Measurements from ENCODE around the gene GABPB1. TPM values are rescaled to one million over a fixed set of nuclear protein-coding genes. Genes with fewer than 3 reads are reported as not detected.

GABPB1 gene
- polyA plus RNA-seq, 1 donor (not counting 4 experiments of a cell fraction or from before 2014, with no cell fraction given): 23.3 TPM

DNA sequence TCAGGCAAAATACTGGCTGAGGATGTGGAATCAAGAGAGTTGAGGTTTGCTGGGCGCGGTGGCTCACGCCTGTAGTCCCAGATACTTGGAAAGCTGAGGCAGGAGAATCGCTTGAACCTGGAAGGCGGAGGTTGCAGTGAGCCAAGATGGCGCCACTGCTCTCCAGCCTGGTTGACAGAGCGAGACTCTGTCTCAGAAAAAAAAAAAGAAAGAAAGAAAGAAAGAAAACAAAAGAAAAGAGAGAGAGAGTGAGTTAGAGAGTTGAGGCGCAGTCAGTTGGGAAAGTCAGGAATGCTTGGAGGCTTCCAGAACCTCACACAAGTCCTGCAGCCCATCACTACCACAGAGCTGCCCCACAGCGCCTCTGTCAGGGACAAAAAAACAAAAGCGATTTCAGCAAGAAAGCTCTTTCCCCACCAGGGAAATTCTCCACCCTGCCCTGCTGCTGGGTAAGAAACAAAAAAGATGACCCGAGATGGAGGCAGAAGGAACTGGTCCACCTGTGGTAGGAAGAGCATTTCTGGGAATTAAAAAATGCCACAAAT, 103.3 kb downstream of the GABPB1 start:
- H3K4me1 ChIP-seq (ENCODE audit: control insufficient read depth, extremely low read depth, insufficient read depth, low read length): peaks cover 6% of the 10 kb centered on the region
- H3K27me3 ChIP-seq (ENCODE audit: control insufficient read depth, extremely low read depth, insufficient read depth, low read length): no peaks in the 10 kb centered on the region
- no peak for TF ChIP-seq EZH2 (IDR thresholded peaks at IDR 0.05; ENCODE audit: low read length)
- TF ChIP-seq, protein P1, sequence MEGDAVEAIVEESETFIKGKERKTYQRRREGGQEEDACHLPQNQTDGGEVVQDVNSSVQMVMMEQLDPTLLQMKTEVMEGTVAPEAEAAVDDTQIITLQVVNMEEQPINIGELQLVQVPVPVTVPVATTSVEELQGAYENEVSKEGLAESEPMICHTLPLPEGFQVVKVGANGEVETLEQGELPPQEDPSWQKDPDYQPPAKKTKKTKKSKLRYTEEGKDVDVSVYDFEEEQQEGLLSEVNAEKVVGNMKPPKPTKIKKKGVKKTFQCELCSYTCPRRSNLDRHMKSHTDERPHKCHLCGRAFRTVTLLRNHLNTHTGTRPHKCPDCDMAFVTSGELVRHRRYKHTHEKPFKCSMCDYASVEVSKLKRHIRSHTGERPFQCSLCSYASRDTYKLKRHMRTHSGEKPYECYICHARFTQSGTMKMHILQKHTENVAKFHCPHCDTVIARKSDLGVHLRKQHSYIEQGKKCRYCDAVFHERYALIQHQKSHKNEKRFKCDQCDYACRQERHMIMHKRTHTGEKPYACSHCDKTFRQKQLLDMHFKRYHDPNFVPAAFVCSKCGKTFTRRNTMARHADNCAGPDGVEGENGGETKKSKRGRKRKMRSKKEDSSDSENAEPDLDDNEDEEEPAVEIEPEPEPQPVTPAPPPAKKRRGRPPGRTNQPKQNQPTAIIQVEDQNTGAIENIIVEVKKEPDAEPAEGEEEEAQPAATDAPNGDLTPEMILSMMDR (optimal IDR thresholded peaks at IDR 0.05 in 1 of 3, IDR thresholded peaks at IDR 0.05 in 1 of 3, conservative IDR thresholded peaks at IDR 0.05 in 1 of 3; ENCODE audit: extremely low read depth in 1 of 3, insufficient read depth in 2 of 3, low read length in 3 of 3): no peak
- H3K9me1 ChIP-seq (ENCODE audit: control insufficient read depth, extremely low read depth, insufficient read depth, low read length): no peaks in the 10 kb centered on the region
- H3K9me3 ChIP-seq (ENCODE audit: control insufficient read depth, low read depth, low read length): no peaks in the 10 kb centered on the region
- dilution Hi-C loops (cut with MboI; ENCODE audit: extremely low pct_ligation_motif_present, low sequenced_read_pairs): no loop called here
- no peaks in the 10 kb centered on the region for H4K20me1 ChIP-seq (ENCODE audit: control insufficient read depth, extremely low read depth, insufficient read depth, low read length)
- H3K9ac ChIP-seq (ENCODE audit: control insufficient read depth, extremely low read depth, insufficient read depth, low read length): no peak overlapping the region
- H3K4me3 ChIP-seq (ENCODE audit: control insufficient read depth in 2 of 3, extremely low read depth in 1 of 3, insufficient read depth in 2 of 3, low read depth in 1 of 3, low read length in 3 of 3): no peak overlapping the region
- H3K36me3 ChIP-seq (ENCODE audit: control insufficient read depth in 2 of 2, extremely low read depth in 1 of 2, insufficient read depth in 2 of 2, low read length in 2 of 2): no peaks in the 10 kb centered on the region
- DNase-seq (ENCODE audit: low read depth, low spot score) (no peak), FAIRE-seq (no peak)
- H3K4me2 ChIP-seq (ENCODE audit: control insufficient read depth, extremely low read depth, insufficient read depth, low read depth, low read length): no peak overlapping the region
- H2AFZ ChIP-seq (ENCODE audit: control insufficient read depth, low read length): no peak overlapping the region
- H3K79me2 ChIP-seq (ENCODE audit: control insufficient read depth, insufficient read depth, low read length): no peaks in the 10 kb centered on the region
- H3K27ac ChIP-seq (ENCODE audit: control insufficient read depth, insufficient read depth, low read length): no peak overlapping the region

DNA sequence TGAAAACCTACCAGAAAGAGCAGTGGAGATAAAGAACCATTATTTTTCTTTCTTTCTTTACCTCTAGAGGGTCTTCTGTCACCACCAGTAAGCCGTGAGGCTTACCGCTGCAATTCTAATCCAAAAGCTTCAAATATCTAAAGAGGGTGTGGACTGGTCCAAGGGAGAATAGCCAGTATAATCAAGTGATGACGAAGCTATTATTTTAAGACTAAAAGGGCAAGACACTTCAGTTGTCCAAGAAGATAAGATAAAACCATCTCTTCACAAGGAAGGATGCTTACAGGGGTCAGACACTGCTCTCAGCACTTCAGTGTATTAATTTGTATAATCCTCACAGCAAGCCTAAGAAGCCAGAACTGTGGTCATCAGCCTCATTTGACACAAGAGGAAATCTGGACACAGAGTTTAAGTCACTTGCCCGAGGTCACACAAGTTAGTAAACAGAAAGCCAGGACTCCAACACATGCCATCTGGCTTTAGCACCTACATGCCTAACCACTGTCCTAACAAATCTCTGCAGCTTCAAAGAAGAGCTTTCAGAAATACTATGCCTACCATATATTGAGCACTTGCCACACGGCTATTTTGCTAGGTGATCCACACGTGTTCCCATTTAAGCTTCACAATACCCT, 104.1 kb downstream of the GABPB1 start:
- Histone ChIP-seq H3K9me3 (ENCODE audit: control insufficient read depth, low read depth, low read length) (no peaks in the 10 kb centered on the region), H3K27ac (ENCODE audit: control insufficient read depth, insufficient read depth, low read length) (no peak overlapping the region), H3K27me3 (ENCODE audit: control insufficient read depth, extremely low read depth, insufficient read depth, low read length) (no peaks in the 10 kb centered on the region), H3K9ac (ENCODE audit: control insufficient read depth, extremely low read depth, insufficient read depth, low read length) (no peak overlapping the region), H3K4me1 (ENCODE audit: control insufficient read depth, extremely low read depth, insufficient read depth, low read length) (peaks cover 6% of the 10 kb centered on the region), H3K4me3 (ENCODE audit: control insufficient read depth in 2 of 3, extremely low read depth in 1 of 3, insufficient read depth in 2 of 3, low read depth in 1 of 3, low read length in 3 of 3) (no peak overlapping the region), H3K9me1 (ENCODE audit: control insufficient read depth, extremely low read depth, insufficient read depth, low read length) (no peaks in the 10 kb centered on the region), H4K20me1 (ENCODE audit: control insufficient read depth, extremely low read depth, insufficient read depth, low read length) (no peaks in the 10 kb centered on the region), H2AFZ (ENCODE audit: control insufficient read depth, low read length) (no peak overlapping the region), H3K36me3 (ENCODE audit: control insufficient read depth in 2 of 2, extremely low read depth in 1 of 2, insufficient read depth in 2 of 2, low read length in 2 of 2) (no peaks in the 10 kb centered on the region), H3K79me2 (ENCODE audit: control insufficient read depth, insufficient read depth, low read length) (no peaks in the 10 kb centered on the region), H3K4me2 (ENCODE audit: control insufficient read depth, extremely low read depth, insufficient read depth, low read depth, low read length) (no peak overlapping the region)
- no peak for FAIRE-seq
- dilution Hi-C loops (cut with MboI; ENCODE audit: extremely low pct_ligation_motif_present, low sequenced_read_pairs): no loop called here
- no peak for TF ChIP-seq EZH2 (IDR thresholded peaks at IDR 0.05; ENCODE audit: low read length)
- TF ChIP-seq, protein P1 (optimal IDR thresholded peaks at IDR 0.05 in 1 of 3, IDR thresholded peaks at IDR 0.05 in 1 of 3, conservative IDR thresholded peaks at IDR 0.05 in 1 of 3; ENCODE audit: extremely low read depth in 1 of 3, insufficient read depth in 2 of 3, low read length in 3 of 3): no peak
- DNase-seq (ENCODE audit: low read depth, low spot score): no peak
